Thoracic aorta (tissue), 2 donors: ENCODE measurements around the gene CYP2A7. TPM values are rescaled to one million over a fixed set of nuclear protein-coding genes. Genes with fewer than 3 reads are reported as not detected.

Experiments used
- total RNA-seq, 2 donors: library from RNA; depleted of rRNA; stranded (reverse); fragments of >200 nt; gene quantifications; one replicate each; pipeline versions ENCODE4 v1.1.0 to v1.2.3, GENCODE V29; 2016

CYP2A7 gene
- total RNA-seq, 2 donors from 2014 or later = not detected

Other genes with a start within 250 kb of the CYP2A7 start
- gene NUMBL, start 191.6 kb downstream of the CYP2A7 start, total RNA-seq = 100 to 1,000 TPM; 101 to 133 TPM
- gene COQ8B, start 165.3 kb downstream of the CYP2A7 start, total RNA-seq = 100 to 1,000 TPM in 1 of 2 donors, 10 to 100 TPM in 1; 53.6 to 127 TPM
- 10 to 100 TPM; 45.4 to 79.4 TPM for gene ITPKC, start 165.1 kb downstream of the CYP2A7 start, total RNA-seq
- 1 to 10 TPM in 1 of 2 donors, under 1 TPM in 1; 0.68 to 1.1 TPM for gene ACTMAP, start 131.8 kb downstream of the CYP2A7 start, total RNA-seq
- 100 to 1,000 TPM in 1 of 2 donors, 10 to 100 TPM in 1; 40.4 to 107 TPM for gene SNRPA, start 131.0 kb downstream of the CYP2A7 start, total RNA-seq
- not detected for gene MIA, start 106.7 kb downstream of the CYP2A7 start, total RNA-seq
- gene RAB4B, start 104.0 kb downstream of the CYP2A7 start, total RNA-seq = 10 to 100 TPM; 37.9 to 38.2 TPM
- 100 to 1,000 TPM; 113 to 127 TPM for gene EGLN2, start 83.0 kb downstream of the CYP2A7 start, total RNA-seq
- not detected for gene CYP2A6, start 31.8 kb downstream of the CYP2A7 start, total RNA-seq
- not detected for gene CYP2B6, start 109.1 kb upstream of the CYP2A7 start, total RNA-seq
- not detected for gene CYP2A13, start 206.2 kb upstream of the CYP2A7 start, total RNA-seq
- not detected for gene CYP2F1, start 232.2 kb upstream of the CYP2A7 start, total RNA-seq